NB4 (cell line): Measurements from ENCODE around the gene LPO.

Experiments used
- DNase-seq: peaks from one replicate; pipeline ENCODE4 v3.0.0; 2010; ENCODE audit warnings: low read depth
- H3K4me3 ChIP-seq: one replicate; pipeline ENCODE4 v1.5.1; 2011; ENCODE audit warnings: mild to moderate bottlenecking, low read depth, low read length, moderate library complexity
- CTCF ChIP-seq: IDR thresholded peaks from one replicate; pipeline ENCODE4 v1.5.1; 2012; ENCODE audit warnings: low read depth, low read length
- MAX ChIP-seq: IDR thresholded peaks from 2 replicates; pipeline ENCODE4 v1.6.1; 2011; ENCODE audit warnings: low read depth, low read length
- MYC ChIP-seq: IDR thresholded peaks from 2 replicates; pipeline ENCODE4 v1.6.1; 2011; ENCODE audit warnings: low read depth, low read length
- POLR2A ChIP-seq: IDR thresholded peaks from 2 replicates; pipeline ENCODE4 v1.6.1; 2011; ENCODE audit warnings: mild to moderate bottlenecking; ENCODE audit not compliant: insufficient read length; ENCODE audit errors: extremely low read depth

Gene LPO

GRCh38 chr17:58239987-58240386 is 1.6 kb downstream of the LPO start:
- no peak overlapping the region for H3K4me3 ChIP-seq
- TF ChIP-seq CTCF (no peak), POLR2A (no peak), MYC (no peak), MAX (no peak)
- no peak for DNase-seq

- H3K4me3 ChIP-seq, result no peak overlapping the region
- TF ChIP-seq MYC (no peak), MAX (no peak), CTCF (no peak), POLR2A (no peak)
- DNase-seq, result no peak
Measured at GRCh38 chr17:58242171-58242784, 3.9 kb downstream of the LPO start.

GRCh38 chr17:58244963-58245362 is 6.6 kb downstream of the LPO start:
- no peak for DNase-seq
- TF ChIP-seq MYC, result no peak
- no peak for TF ChIP-seq CTCF
- TF ChIP-seq MAX, result no peak
- TF ChIP-seq POLR2A, result no peak
- no peak overlapping the region for H3K4me3 ChIP-seq

GRCh38 chr17:58245428-58246103 is 7.2 kb downstream of the LPO start:
- no peak for TF ChIP-seq MYC
- no peak for TF ChIP-seq CTCF
- no peak for TF ChIP-seq POLR2A
- no peak for TF ChIP-seq MAX
- DNase-seq, result no peak
- no peak overlapping the region for H3K4me3 ChIP-seq

- TF ChIP-seq POLR2A (no peak), MYC (no peak), MAX (no peak), CTCF (no peak)
- no peak for DNase-seq
- H3K4me3 ChIP-seq, result no peak overlapping the region
Measured at GRCh38 chr17:58246104-58246740, 7.8 kb downstream of the LPO start.
